ENCODE results near the gene ZNF320.
"Not testable (repeated sequence)": the region's sequence is repeated elsewhere in the genome, so short reads cannot be mapped to it uniquely, and the experiment has no call there.

ZNF320 gene

GRCh38 chr19:52896431-52897137, 851 bp downstream of the ZNF320 start:
- H3K27me3 Mint-ChIP-seq, result no peaks in the 10 kb centered on the region
- H3K9me3 Mint-ChIP-seq, result no peaks in the 10 kb centered on the region
- peaks cover 16% of the 10 kb centered on the region for H3K36me3 Mint-ChIP-seq
- H3K4me1 Mint-ChIP-seq, result peaks cover 12% of the 10 kb centered on the region
- H3K4me3 Mint-ChIP-seq, result peak overlapping the region; percentile 88
- no peak for DNase-seq (ENCODE audit: low spot score in 2 of 2)
- no peak for ATAC-seq (ENCODE audit: low read depth)
- peak overlapping the region; percentile 92 for H3K27ac Mint-ChIP-seq

GRCh38 chr19:52891336-52891735, 6.1 kb downstream of the ZNF320 start:
- Mint-ChIP-seq H3K9me3 (peaks cover 4% of the 10 kb centered on the region), H3K27ac (no peak overlapping the region), H3K4me3 (no peak overlapping the region)

GRCh38 chr19:52889931-52890330, 7.5 kb downstream of the ZNF320 start:
- no peak for ATAC-seq (ENCODE audit: low read depth)
- Mint-ChIP-seq H3K27me3 (no peaks in the 10 kb centered on the region), H3K9me3 (peaks cover 4% of the 10 kb centered on the region)

More at GRCh38 chr19:52891336-52891735, 6.1 kb downstream of the ZNF320 start:
- Mint-ChIP-seq H3K36me3 (peaks cover 56% of the 10 kb centered on the region), H3K4me1 (peaks cover 11% of the 10 kb centered on the region), H3K27me3 (no peaks in the 10 kb centered on the region)
- ATAC-seq (ENCODE audit: low read depth), result no peak
- DNase-seq (ENCODE audit: low spot score in 2 of 2), result no peak

GRCh38 chr19:52889076-52889475, 8.4 kb downstream of the ZNF320 start:
- no peak for ATAC-seq (ENCODE audit: low read depth)
- H3K36me3 Mint-ChIP-seq, result peaks cover 61% of the 10 kb centered on the region
- no peak overlapping the region for H3K4me3 Mint-ChIP-seq
- H3K27ac Mint-ChIP-seq, result no peak overlapping the region
- H3K4me1 Mint-ChIP-seq, result peaks cover 11% of the 10 kb centered on the region
- peaks cover 6% of the 10 kb centered on the region for H3K9me3 Mint-ChIP-seq
- H3K27me3 Mint-ChIP-seq, result no peaks in the 10 kb centered on the region
- no peak for DNase-seq (ENCODE audit: low spot score in 2 of 2)

More at GRCh38 chr19:52889931-52890330, 7.5 kb downstream of the ZNF320 start:
- Mint-ChIP-seq H3K36me3 (peaks cover 58% of the 10 kb centered on the region), H3K4me1 (peaks cover 11% of the 10 kb centered on the region), H3K27ac (no peak overlapping the region), H3K4me3 (no peak overlapping the region)
- no peak for DNase-seq (ENCODE audit: low spot score in 2 of 2)

GRCh38 chr19:52880895-52881389, 16.5 kb downstream of the ZNF320 start:
- no peak overlapping the region for H3K27ac Mint-ChIP-seq
- H3K9me3 Mint-ChIP-seq, result peaks cover 27% of the 10 kb centered on the region
- H3K36me3 Mint-ChIP-seq, result peaks cover 61% of the 10 kb centered on the region
- H3K27me3 Mint-ChIP-seq, result no peaks in the 10 kb centered on the region
- no peaks in the 10 kb centered on the region for H3K4me1 Mint-ChIP-seq
- ATAC-seq (ENCODE audit: low read depth) (no peak), DNase-seq (ENCODE audit: low spot score in 2 of 2) (no peak)
- no peak overlapping the region for H3K4me3 Mint-ChIP-seq

- not testable (repeated sequence) for ATAC-seq (ENCODE audit: low read depth); H3K4me3 Mint-ChIP-seq; DNase-seq (ENCODE audit: low spot score in 2 of 2); H3K27ac Mint-ChIP-seq; H3K9me3 Mint-ChIP-seq; H3K27me3 Mint-ChIP-seq; H3K4me1 Mint-ChIP-seq
- peaks cover 18% of the 10 kb centered on the region for H3K36me3 Mint-ChIP-seq
Observed at GRCh38 chr19:52872996-52873395, 24.4 kb downstream of the ZNF320 start.

- no peak overlapping the region for H3K27ac Mint-ChIP-seq
- no peak overlapping the region for H3K4me3 Mint-ChIP-seq
- H3K4me1 Mint-ChIP-seq, result no peaks in the 10 kb centered on the region
- H3K9me3 Mint-ChIP-seq, result peaks cover 5% of the 10 kb centered on the region
- DNase-seq (ENCODE audit: low spot score in 2 of 2) (no peak), ATAC-seq (ENCODE audit: low read depth) (no peak)
- H3K27me3 Mint-ChIP-seq, result no peaks in the 10 kb centered on the region
- peaks cover 13% of the 10 kb centered on the region for H3K36me3 Mint-ChIP-seq
Observed at GRCh38 chr19:52871466-52871865, 26.0 kb downstream of the ZNF320 start.

GRCh38 chr19:52868031-52868430, 29.4 kb downstream of the ZNF320 start:
- DNase-seq (ENCODE audit: low spot score in 2 of 2); H3K4me1 Mint-ChIP-seq; H3K27me3 Mint-ChIP-seq; H3K4me3 Mint-ChIP-seq; ATAC-seq (ENCODE audit: low read depth); H3K9me3 Mint-ChIP-seq; H3K36me3 Mint-ChIP-seq; H3K27ac Mint-ChIP-seq: not testable (repeated sequence)

GRCh38 chr19:52857378-52858191, 39.9 kb downstream of the ZNF320 start, which contains the start of gene ZNF468:
ZNF468 (minus strand) TSS chr19:52857619; CDS start chr19:52854272, 3,347 bp downstream.
- not testable (repeated sequence) for H3K4me1 Mint-ChIP-seq, H3K9me3 Mint-ChIP-seq, H3K27me3 Mint-ChIP-seq
- peak within 1 kb of the TSS; percentile 97 for H3K4me3 Mint-ChIP-seq
- DNase-seq (ENCODE audit: low spot score in 2 of 2) (peak; percentile 54 to 59), ATAC-seq (ENCODE audit: low read depth) (peak; percentile 98)
- H3K27ac Mint-ChIP-seq, result peak within 1 kb of the TSS; percentile 86
- peaks cover 15% of the 10 kb centered on the region for H3K36me3 Mint-ChIP-seq

GRCh38 chr19:52856540-52857377, 40.7 kb downstream of the ZNF320 start:
- peak overlapping the region; percentile 97 for H3K4me3 Mint-ChIP-seq
- H3K9me3 Mint-ChIP-seq; H3K4me1 Mint-ChIP-seq; DNase-seq (ENCODE audit: low spot score in 2 of 2); H3K27me3 Mint-ChIP-seq: not testable (repeated sequence)
- peaks cover 16% of the 10 kb centered on the region for H3K36me3 Mint-ChIP-seq
- peak overlapping the region; percentile 86 for H3K27ac Mint-ChIP-seq
- ATAC-seq (ENCODE audit: low read depth), result peak; percentile 14
